HCT116 (cell line): ENCODE results near the gene LRRC61. TPM values are rescaled to one million over a fixed set of nuclear protein-coding genes. Genes with fewer than 3 reads are reported as not detected.

Source experiments
- ATAC-seq: fragments of 200-7000 bp; cut with Tn5 transposase; 2 replicates; pipeline ENCODE4 v1.9.1; 2020; ENCODE audit warnings: mild to moderate bottlenecking, moderate library complexity
- BruUV-seq: library from RNA; stranded (reverse); fragments of 400-500 nt; replicated peaks from 2 replicates; lab custom pipeline; 2021; lab: Mats Ljungman, UMichigan
- CTCF ChIA-PET: fragments of 300-600 bp; sonication (Branson Sonifier 250); formaldehyde crosslinking; loops from one replicate; lab custom pipeline; 2021; ENCODE audit warnings: antibody characterized with exemption; lab: Charles Lee
- POLR2A ChIA-PET: fragments of 300-600, 350-600 bp; sonication (Branson Sonifier 250); formaldehyde crosslinking; loops from one replicate; lab custom pipeline; 2021; ENCODE audit warnings: antibody characterized with exemption; lab: Charles Lee
- RAD21 ChIA-PET, 2 experiments: fragments of 300-600 bp; sonication (Branson Sonifier 250); formaldehyde crosslinking; loops; one replicate each; lab custom pipeline; 2023; ENCODE audit warnings: low total read pairs in 2 of 2; ENCODE audit not compliant: uncharacterized antibody in 2 of 2, unreplicated experiment in 2 of 2, low non-redundant PET in 1 of 2; lab: Charles Lee
- DNase-seq: peaks from one replicate; pipeline ENCODE4 v3.0.0-alpha.2; 2010; ENCODE audit warnings: low read depth, low spot score
- H2AFZ ChIP-seq: fragments of 200-600 bp; shearing (Covaris generic), sonication (generic); 2 replicates; pipeline ENCODE4 v1.6.1; 2017; ENCODE audit warnings: low read depth, mixed run types, mixed read lengths, antibody characterized with exemption, low read length; ENCODE audit not compliant: poor library complexity, severe bottlenecking
- H3K27ac ChIP-seq: 2 replicates; pipeline ENCODE4 v1.5.1; 2012; ENCODE audit warnings: low read depth, low read length
- H3K27me3 ChIP-seq: fragments of 200-600 bp; sonication (generic); 2 replicates; pipeline ENCODE4 v1.6.1; 2016; ENCODE audit warnings: mixed run types, low read length, mixed read lengths; ENCODE audit not compliant: insufficient read depth
- H3K36me3 ChIP-seq, 2 experiments: fragments of 200-500 bp in 1 of 2; fragments of 200-600 bp in 1 of 2; sonication (Bioruptor generic) in 1 of 2; sonication (generic) in 1 of 2; 2 replicates each; pipeline versions ENCODE4 v1.5.1 to v1.6.1; 2014 to 2016; ENCODE audit warnings: low read length in 2 of 2, inconsistent platforms in 1 of 2, mixed read lengths in 1 of 2, mixed run types in 1 of 2; ENCODE audit not compliant: insufficient read depth in 2 of 2, control insufficient read depth in 1 of 2
- H3K4me1 ChIP-seq, 2 experiments: fragments of 200-600 bp in 1 of 2; sonication (generic) in 1 of 2; 2 replicates each; pipeline versions ENCODE4 v1.5.1 to v1.6.1; 2012 to 2017; ENCODE audit warnings: low read length in 2 of 2, inconsistent platforms in 1 of 2, mild to moderate bottlenecking in 1 of 2, mixed read lengths in 1 of 2, mixed run types in 1 of 2, moderate library complexity in 1 of 2; ENCODE audit not compliant: insufficient read depth in 2 of 2, control insufficient read depth in 1 of 2
- H3K4me2 ChIP-seq: fragments of 200-600 bp; sonication (generic); 2 replicates; pipeline ENCODE4 v1.6.1; 2017; ENCODE audit warnings: mixed run types, low read length, mixed read lengths
- H3K4me3 ChIP-seq, 2 experiments: fragments of 200-600 bp in 1 of 2; sonication (generic) in 1 of 2; replicated peaks in 1 of 2; 2 replicates each; pipeline ENCODE4 v1.5.1; 2011 to 2016; ENCODE audit warnings: low read length in 2 of 2, control low read depth in 1 of 2, low read depth in 1 of 2, mild to moderate bottlenecking in 1 of 2, mixed read lengths in 1 of 2, mixed run types in 1 of 2
- H3K79me2 ChIP-seq: fragments of 200-600 bp; sonication (generic); 2 replicates; pipeline ENCODE4 v1.6.1; 2017; ENCODE audit warnings: mild to moderate bottlenecking, mixed run types, low read length, moderate library complexity, mixed read lengths; ENCODE audit not compliant: insufficient read depth
- H3K9ac ChIP-seq: fragments of 200-600 bp; sonication (generic); 2 replicates; pipeline ENCODE4 v1.6.1; 2016; ENCODE audit warnings: low read length, mixed read lengths
- H3K9me2 ChIP-seq: fragments of 200-600 bp; sonication (generic), shearing (Covaris generic); 2 replicates; pipeline ENCODE4 v1.6.1; 2017; ENCODE audit warnings: mixed run types, mild to moderate bottlenecking, moderate library complexity; ENCODE audit not compliant: insufficient read depth
- H3K9me3 ChIP-seq, 2 experiments: fragments of 200-500 bp in 1 of 2; fragments of 200-600 bp in 1 of 2; sonication (Bioruptor generic) in 1 of 2; sonication (generic) in 1 of 2; 2 replicates each; pipeline ENCODE4 v1.6.1; 2014 to 2017; ENCODE audit warnings: low read length in 2 of 2, mixed read lengths in 2 of 2, inconsistent platforms in 1 of 2, low read depth in 1 of 2, mild to moderate bottlenecking in 1 of 2, mixed run types in 1 of 2, moderate library complexity in 1 of 2; ENCODE audit not compliant: control insufficient read depth in 1 of 2, insufficient read depth in 1 of 2
- H4K20me1 ChIP-seq: fragments of 200-600 bp; sonication (generic), shearing (Covaris generic); 2 replicates; pipeline ENCODE4 v1.6.1; 2017; ENCODE audit warnings: mixed run types, mild to moderate bottlenecking, moderate library complexity; ENCODE audit not compliant: insufficient read depth
- ATF3 ChIP-seq: IDR thresholded peaks from 2 replicates; pipeline ENCODE4 v1.6.1; 2012
- CTCF ChIP-seq, 3 experiments: fragments of 200-600 bp in 1 of 3; sonication (generic) in 1 of 3; IDR thresholded peaks in 2 of 3; conservative IDR thresholded peaks in 1 of 3; 2 replicates each; pipeline ENCODE4 v1.5.1; 2012 to 2017; ENCODE audit warnings: low read depth in 2 of 3, low read length in 2 of 3, antibody characterized with exemption in 1 of 3, borderline replicate concordance in 1 of 3, control low read depth in 1 of 3, mild to moderate bottlenecking in 1 of 3, mixed read lengths in 1 of 3, mixed run types in 1 of 3, moderate library complexity in 1 of 3; ENCODE audit not compliant: insufficient read depth in 1 of 3
- EZH2phosphoT487 ChIP-seq: fragments of 200-600 bp; IDR thresholded peaks from 2 replicates; pipeline ENCODE4 v1.6.1; 2018; ENCODE audit warnings: antibody characterized with exemption, borderline replicate concordance
- MAX ChIP-seq: IDR thresholded peaks from 2 replicates; pipeline ENCODE4 v1.6.1; 2012
- YY1 ChIP-seq: IDR thresholded peaks from 2 replicates; pipeline ENCODE4 v1.6.1; 2011; ENCODE audit warnings: low read length, low read depth, moderate library complexity, mild to moderate bottlenecking; ENCODE audit not compliant: insufficient replicate concordance; ENCODE audit errors: extremely low read depth
- ZNF274 ChIP-seq: fragments of 200-500 bp; sonication (Bioruptor generic); IDR thresholded peaks from 2 replicates; pipeline ENCODE4 v1.6.1; 2014; ENCODE audit warnings: mild to moderate bottlenecking, low read depth, low read length, inconsistent platforms
- intact Hi-C: fragments of 100-400 bp; cut with micrococcal nuclease; formaldehyde crosslinking; loops from 2 replicates; pipeline ENCODE4 v1.10.0; 2022
- total RNA-seq: library from RNA; stranded (reverse); gene quantifications from one replicate; pipeline ENCODE4 v1.2.1, GENCODE V29; 2021; ENCODE audit not compliant: unreplicated experiment

The LRRC61 gene
- total RNA-seq, 1 experiment from 2014 or later, result 12.0 TPM

GRCh38 chr7:150346922-150347321, 23.8 kb downstream of the LRRC61 start:
- no peak overlapping the region for H3K4me3 ChIP-seq
- H3K36me3 ChIP-seq, result no peaks in the 10 kb centered on the region
- ChIA-PET CTCF (no interaction called here), RAD21 (no interaction called here)
- no peaks in the 10 kb centered on the region for H4K20me1 ChIP-seq
- H3K79me2 ChIP-seq, result no peaks in the 10 kb centered on the region
- H3K4me2 ChIP-seq, result no peak overlapping the region
- ATAC-seq (no peak), DNase-seq (no peak)
- no peaks in the 10 kb centered on the region for H3K27me3 ChIP-seq
- intact Hi-C loops, result no loop called here
- H3K9me2 ChIP-seq, result no peaks in the 10 kb centered on the region
- no peak overlapping the region for H3K9ac ChIP-seq
- TF ChIP-seq ATF3, result no peak
- no peak for TF ChIP-seq EZH2phosphoT487
- no peak for TF ChIP-seq ZNF274
- no peak for TF ChIP-seq MAX
- TF ChIP-seq, all 23 proteins: peak for 0
- no peak overlapping the region for H2AFZ ChIP-seq
- H3K4me1 ChIP-seq, result no peaks in the 10 kb centered on the region
- H3K9me3 ChIP-seq, result no peaks in the 10 kb centered on the region
- POLR2A ChIA-PET, result no interaction called here
- no TSS peak for BruUV-seq
- no peak overlapping the region for H3K27ac ChIP-seq

- Histone ChIP-seq H3K4me2 (no peak overlapping the region), H3K79me2 (no peaks in the 10 kb centered on the region), H3K27ac (no peak overlapping the region), H3K9ac (no peak overlapping the region), H3K4me1 (peaks cover 0 to 2% of the 10 kb centered on the region in 2 experiments; a peak in 1 of 4 replicates), H3K36me3 (no peaks in the 10 kb centered on the region), H4K20me1 (no peaks in the 10 kb centered on the region), H3K27me3 (no peaks in the 10 kb centered on the region), H2AFZ (no peak overlapping the region), H3K4me3 (no peak overlapping the region), H3K9me2 (no peaks in the 10 kb centered on the region), H3K9me3 (no peaks in the 10 kb centered on the region)
- no peak for DNase-seq
- ATAC-seq, result peak; percentile 63
- RAD21 ChIA-PET, result no interaction called here
- TF ChIP-seq CTCF (IDR thresholded peaks at IDR 0.05 in 2 of 3, conservative IDR thresholded peaks at IDR 0.05 in 1 of 3; ENCODE audit: borderline replicate concordance in 1 of 3, insufficient read depth in 1 of 3, low read depth in 2 of 3, low read length in 2 of 3), result peak in 1 of 3 experiments; percentile 4; a peak in 1 of 6 replicates
- TF ChIP-seq YY1, result no peak
- BruUV-seq, result no TSS peak
- intact Hi-C loops, result no loop called here
- CTCF ChIA-PET, result no interaction called here
- POLR2A ChIA-PET, result no interaction called here
Observed at GRCh38 chr7:150351587-150352194, 28.5 kb downstream of the LRRC61 start.
